Mucosa of descending colon (tissue), 3 donors: Measurements from ENCODE around the gene POU3F2. TPM values are rescaled to one million over a fixed set of nuclear protein-coding genes. Genes with fewer than 3 reads are reported as not detected.

Experiments used
- ATAC-seq: fragments of 200-7000 bp; cut with Tn5 transposase; one replicate; pipeline ENCODE4 v1.9.1; 2020; ENCODE audit warnings: mild to moderate bottlenecking, moderate library complexity
- DNase-seq, 3 donors: peaks; one replicate each; pipeline ENCODE4 v3.0.0-alpha.2; 2020
- H3K36me3 ChIP-seq: fragments of 200-600 bp; one replicate; pipeline ENCODE4 v1.8.0; 2021; ENCODE audit warnings: low read depth, mild to moderate bottlenecking
- H3K4me1 ChIP-seq: fragments of 200-600 bp; one replicate; pipeline ENCODE4 v1.8.0; 2021; ENCODE audit warnings: low read depth, mild to moderate bottlenecking
- H3K4me3 ChIP-seq: fragments of 200-600 bp; one replicate; pipeline ENCODE4 v1.8.0; 2021; ENCODE audit warnings: mild to moderate bottlenecking
- H3K9me3 ChIP-seq: fragments of 200-600 bp; one replicate; pipeline ENCODE4 v1.8.0; 2021; ENCODE audit warnings: mild to moderate bottlenecking
- CTCF ChIP-seq: fragments of 200-600 bp; IDR thresholded peaks from one replicate; pipeline ENCODE4 v1.8.0; 2022; ENCODE audit warnings: antibody characterized with exemption, mild to moderate bottlenecking
- intact Hi-C, 2 donors: fragments of 100-400 bp; cut with DNase I in 1 of 2; cut with micrococcal nuclease in 1 of 2; formaldehyde crosslinking; loops; one replicate each; pipeline versions ENCODE4 v1.11.0 to v1.11.1; 2022; cut with DNase I, micrococcal nuclease
- total RNA-seq, 3 donors: library from RNA; stranded (reverse); fragmentation: NEBNext Ultra II Directional in 2 of 3; extraction: Animal tissue kit (Norgen Biotek cat#: 25700) in 2 of 3; gene quantifications; one replicate each; pipeline versions ENCODE4 v1.2.1 to v1.2.4, GENCODE V29; 2021 to 2023
- donor health status: DM: no; HTN: no; CAD: no; lungs with moderate emphysema.
- donor health status: DM: no; HTN: no; CAD: no.
- donor health status: DM: no; HTN: yes; CAD: no.

The POU3F2 gene
- total RNA-seq, 3 donors from 2014 or later = not detected

DNA sequence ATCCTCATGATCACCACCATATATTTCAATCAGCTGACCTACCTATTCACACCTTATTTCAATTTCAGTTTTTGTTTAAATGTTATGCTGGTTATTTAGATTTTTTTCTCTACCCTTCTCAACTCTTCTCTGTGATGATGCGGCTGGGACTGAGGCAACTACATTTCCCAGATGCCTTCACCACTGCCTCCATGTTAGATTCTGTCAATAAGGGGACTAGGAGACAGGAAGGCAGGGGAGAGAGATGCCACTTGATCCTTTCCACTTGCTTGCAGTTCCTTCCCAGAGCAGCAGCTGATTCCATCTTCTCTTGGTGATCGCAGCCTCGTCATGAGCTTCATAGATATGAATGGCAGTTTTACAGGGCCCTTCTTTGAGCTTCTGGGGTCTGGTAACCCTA, 33.5 kb upstream of the POU3F2 start:
- no peaks in the 10 kb centered on the region for H3K9me3 ChIP-seq
- intact Hi-C loops = no loop called here

DNA sequence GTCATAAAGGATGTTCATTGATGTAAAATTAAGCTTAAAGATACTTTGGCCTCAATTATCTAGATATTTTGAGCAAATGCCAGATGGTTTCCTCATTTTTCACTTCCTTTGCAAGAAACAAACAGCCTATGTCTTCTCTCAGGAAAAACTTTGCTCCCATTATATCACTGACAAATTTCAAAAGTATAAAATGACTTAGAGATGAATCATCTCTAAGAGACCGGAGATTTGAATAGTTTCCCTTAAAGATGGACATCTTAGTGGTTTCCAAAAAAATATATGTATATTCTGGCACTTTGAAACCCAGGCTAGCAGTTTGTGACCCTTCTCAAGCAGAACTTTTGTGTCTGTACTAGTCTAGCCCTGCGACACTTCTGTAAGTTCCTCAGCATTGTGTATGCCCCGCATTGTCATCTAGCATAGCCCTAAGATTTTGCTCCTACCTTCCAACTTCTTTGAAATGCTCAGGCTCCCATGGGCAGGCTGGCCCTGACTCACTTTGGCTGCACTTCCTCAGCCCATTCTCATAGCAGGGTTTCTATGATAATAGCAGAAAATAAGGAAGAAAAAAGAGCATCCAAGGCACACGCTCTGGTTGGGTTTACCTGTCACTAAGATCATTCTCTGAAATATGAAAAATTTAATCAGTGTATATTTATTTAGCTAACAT, 25.7 kb upstream of the POU3F2 start:
- DNase-seq (no peak), ATAC-seq (no peak)
- Histone ChIP-seq H3K4me1 (no peaks in the 10 kb centered on the region), H3K36me3 (no peaks in the 10 kb centered on the region), H3K9me3 (no peaks in the 10 kb centered on the region), H3K4me3 (no peak overlapping the region)
- TF ChIP-seq CTCF = no peak
- intact Hi-C loops = no loop called here

More for the DNA sequence above, 33.5 kb upstream of the POU3F2 start:
- DNase-seq (no peak), ATAC-seq (no peak)
- no peak for TF ChIP-seq CTCF
- Histone ChIP-seq H3K4me1 (no peaks in the 10 kb centered on the region), H3K4me3 (no peak overlapping the region), H3K36me3 (no peaks in the 10 kb centered on the region)

DNA sequence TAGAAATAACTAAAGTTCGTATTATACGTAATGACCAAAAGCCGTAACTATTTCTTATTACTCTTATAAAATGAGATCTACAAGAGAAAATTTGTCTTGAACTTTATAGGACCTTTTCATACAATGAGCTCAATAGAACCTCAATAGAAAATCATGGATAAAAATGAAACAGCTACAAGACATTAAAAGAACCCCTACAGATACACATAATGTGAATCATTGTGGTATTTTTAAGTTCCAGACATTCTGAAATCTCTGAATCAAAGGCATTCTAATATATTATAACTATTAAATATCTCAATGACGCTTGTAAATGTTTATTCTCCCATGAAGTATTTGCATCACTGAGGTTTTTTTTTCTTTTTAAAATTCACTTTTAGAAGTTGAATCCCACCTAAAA, 22.2 kb upstream of the POU3F2 start:
- no peak for DNase-seq
- H3K9me3 ChIP-seq = no peaks in the 10 kb centered on the region
- ATAC-seq = no peak
- intact Hi-C loops = no loop called here
- H3K4me1 ChIP-seq = no peaks in the 10 kb centered on the region
- no peak overlapping the region for H3K4me3 ChIP-seq
- TF ChIP-seq CTCF = no peak
- H3K36me3 ChIP-seq = no peaks in the 10 kb centered on the region

GRCh38 chr6:98816799-98817198, 17.6 kb upstream of the POU3F2 start:
- intact Hi-C loops = no loop called here

GRCh38 chr6:98821756-98822405, 12.5 kb upstream of the POU3F2 start:
- TF ChIP-seq CTCF = no peak

More at GRCh38 chr6:98816799-98817198, 17.6 kb upstream of the POU3F2 start:
- ATAC-seq (no peak), DNase-seq (no peak)
- H3K36me3 ChIP-seq = no peaks in the 10 kb centered on the region
- H3K9me3 ChIP-seq = no peaks in the 10 kb centered on the region
- H3K4me1 ChIP-seq = no peaks in the 10 kb centered on the region
- no peak overlapping the region for H3K4me3 ChIP-seq
- no peak for TF ChIP-seq CTCF

More at GRCh38 chr6:98821756-98822405, 12.5 kb upstream of the POU3F2 start:
- H3K4me3 ChIP-seq = no peak overlapping the region
- no peaks in the 10 kb centered on the region for H3K36me3 ChIP-seq
- intact Hi-C loops = no loop called here
- DNase-seq (no peak), ATAC-seq (no peak)
- no peaks in the 10 kb centered on the region for H3K9me3 ChIP-seq
- H3K4me1 ChIP-seq = no peaks in the 10 kb centered on the region
